HG03521 (cell line): ENCODE results near the gene C1QTNF2.

Experiments used
- ATAC-seq: cut with Tn5 transposase; IDR thresholded peaks from one replicate; pipeline ENCODE4 v1.9.1; 2021; ENCODE audit warnings: mild to moderate bottlenecking, moderate library complexity; ENCODE audit not compliant: unreplicated experiment

Gene C1QTNF2

GRCh38 chr5:160306696-160307095, 63.7 kb downstream of the C1QTNF2 start:
- no peak for ATAC-seq

DNA sequence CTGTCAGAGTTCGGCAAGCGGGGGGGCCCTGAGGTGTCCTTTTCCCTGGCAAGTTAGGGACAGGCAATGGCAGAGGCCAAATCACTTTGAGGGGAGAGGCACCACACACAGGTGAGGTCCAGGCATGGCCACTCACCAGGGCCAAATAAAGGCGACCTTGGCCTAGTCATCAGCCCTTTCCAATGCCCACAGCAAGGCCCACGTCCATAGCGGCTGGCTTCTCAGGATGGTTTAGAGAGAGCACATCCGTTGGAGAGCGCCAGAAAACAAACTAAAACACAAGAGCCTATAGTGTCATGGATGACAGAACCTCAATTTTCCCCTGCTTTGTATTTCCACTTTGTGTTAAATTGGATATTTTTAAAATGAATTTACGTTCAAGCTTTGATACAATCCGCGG, 65.1 kb downstream of the C1QTNF2 start:
- no peak for ATAC-seq

DNA sequence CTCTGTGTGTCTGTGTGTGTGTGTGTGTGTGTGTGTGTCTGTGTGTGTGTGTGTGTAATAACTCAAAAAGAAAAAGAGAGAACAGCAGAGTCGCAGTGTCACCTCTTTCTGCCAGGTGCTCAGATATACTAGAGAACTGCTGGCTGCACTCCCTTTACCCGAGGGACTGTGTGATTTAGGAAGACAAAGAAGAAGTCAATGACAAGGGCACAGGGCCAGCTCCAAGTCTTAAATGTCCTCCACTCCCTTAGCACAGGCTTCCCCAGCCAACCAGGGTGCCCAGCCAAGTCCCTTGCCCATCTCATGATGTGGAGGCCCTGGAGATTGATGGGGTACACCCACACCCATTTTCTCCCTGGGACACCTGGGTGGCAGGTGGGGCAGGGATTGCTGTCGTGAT, 66.7 kb downstream of the C1QTNF2 start:
- no peak for ATAC-seq

DNA sequence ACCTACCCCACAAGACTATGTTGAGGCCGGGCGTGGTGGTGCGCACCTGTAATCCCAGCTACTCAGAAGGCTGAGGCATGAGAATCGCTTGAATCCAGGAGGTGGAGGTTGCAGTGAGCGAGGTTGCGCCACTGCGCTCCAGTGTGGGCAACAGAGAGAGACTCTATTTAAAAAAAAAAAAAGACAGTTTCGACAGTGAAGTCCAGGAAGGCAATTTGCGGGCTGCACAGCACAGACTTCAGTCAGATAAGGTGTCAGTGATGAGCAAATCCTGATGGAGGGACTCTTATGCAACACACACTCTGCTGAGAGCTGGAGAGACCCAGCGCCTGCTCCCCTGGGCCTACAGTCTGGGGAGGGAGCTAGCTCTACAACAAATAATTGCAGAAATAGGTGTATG, 72.2 kb downstream of the C1QTNF2 start:
- ATAC-seq, result no peak

DNA sequence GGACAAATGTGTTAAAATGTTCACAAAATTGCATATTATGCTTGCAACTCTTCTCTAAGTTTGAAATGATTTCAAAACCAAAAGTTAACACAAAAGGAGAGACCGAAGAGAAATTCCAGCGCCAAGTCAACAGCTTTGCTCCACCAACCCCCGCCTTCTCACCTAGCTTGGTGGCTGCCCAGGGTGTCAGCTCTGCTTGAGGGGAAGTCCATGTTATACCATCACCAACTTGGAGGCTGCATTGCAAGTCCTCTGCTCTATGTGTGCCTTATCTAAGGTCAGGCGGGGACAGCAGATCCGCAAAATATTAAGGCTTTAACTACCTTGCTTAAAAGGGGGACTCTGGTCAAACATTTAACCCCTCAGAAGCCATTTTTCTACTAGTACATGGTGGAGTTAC, 72.7 kb downstream of the C1QTNF2 start:
- no peak for ATAC-seq
